Measurements from ENCODE around the gene MAP1B. TPM values are rescaled to one million over a fixed set of nuclear protein-coding genes. Genes with fewer than 3 reads are reported as not detected.

Gene MAP1B
- total and polyA plus RNA-seq, 5 experiments from 2014 or later, result 0.08 to 0.46 (median 0.36) TPM; not detected in 2

GRCh38 chr5:72144762-72145161 is 37.5 kb downstream of the MAP1B start:
- no peaks in the 10 kb centered on the region for H3K4me1 Mint-ChIP-seq
- H3K27ac Mint-ChIP-seq, result no peak overlapping the region
- H3K4me3 Mint-ChIP-seq, result no peak overlapping the region
- no peaks in the 10 kb centered on the region for H3K36me3 Mint-ChIP-seq
- no peak for ATAC-seq
- H3K27me3 Mint-ChIP-seq, result peaks cover 5 to 28% (median 11%) of the 10 kb centered on the region in 5 donors
- POLR2A ChIA-PET, result no interaction called here
- H3K9me3 Mint-ChIP-seq, result no peaks in the 10 kb centered on the region
- no peak for DNase-seq

- DNase-seq (no peak), ATAC-seq (no peak)
- H3K27ac Mint-ChIP-seq, result no peak overlapping the region
- POLR2A ChIA-PET, result no interaction called here
- H3K4me3 Mint-ChIP-seq, result no peak overlapping the region
- H3K9me3 Mint-ChIP-seq, result no peaks in the 10 kb centered on the region
- H3K27me3 Mint-ChIP-seq, result peaks cover 5 to 29% (median 10%) of the 10 kb centered on the region in 5 donors
- H3K4me1 Mint-ChIP-seq, result no peaks in the 10 kb centered on the region
- H3K36me3 Mint-ChIP-seq, result no peaks in the 10 kb centered on the region
Measured at GRCh38 chr5:72145348-72145747, 38.1 kb downstream of the MAP1B start.

- H3K9me3 Mint-ChIP-seq, result no peaks in the 10 kb centered on the region
- no peak for ATAC-seq
- POLR2A ChIA-PET, result no interaction called here
- DNase-seq, result no peak
- no peaks in the 10 kb centered on the region for H3K4me1 Mint-ChIP-seq
- no peaks in the 10 kb centered on the region for H3K36me3 Mint-ChIP-seq
- H3K27ac Mint-ChIP-seq, result no peak overlapping the region
- H3K4me3 Mint-ChIP-seq, result no peak overlapping the region
- H3K27me3 Mint-ChIP-seq, result peaks cover 2 to 23% (median 10%) of the 10 kb centered on the region in 5 donors
Measured at GRCh38 chr5:72146056-72146455, 38.8 kb downstream of the MAP1B start.

DNA sequence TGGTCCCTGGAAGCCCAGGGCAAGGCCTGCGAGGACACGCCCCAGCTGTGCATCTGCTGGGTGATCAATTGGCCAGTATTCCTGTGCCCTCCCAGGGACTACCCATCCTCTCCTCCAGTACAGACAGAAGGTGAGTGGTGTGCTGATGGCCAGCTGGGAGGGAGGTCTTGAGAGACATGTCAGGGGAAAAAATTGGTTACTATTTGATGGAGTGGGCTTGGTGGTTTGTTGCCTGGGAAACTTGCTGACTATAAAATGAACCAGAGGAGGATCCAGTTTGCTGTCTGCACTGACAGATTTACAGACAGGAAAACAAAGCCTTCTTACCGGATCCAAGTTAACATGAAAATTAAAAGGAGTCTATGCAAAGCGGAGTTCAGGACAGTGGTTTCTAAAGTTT is 40.3 kb downstream of the MAP1B start:
- Mint-ChIP-seq H3K9me3 (no peaks in the 10 kb centered on the region), H3K4me1 (no peaks in the 10 kb centered on the region), H3K4me3 (no peak overlapping the region), H3K36me3 (no peaks in the 10 kb centered on the region), H3K27me3 (peaks cover 0 to 11% (median 3%) of the 10 kb centered on the region in 5 donors), H3K27ac (no peak overlapping the region)
- DNase-seq, result no peak
- POLR2A ChIA-PET, result no interaction called here
- no peak for ATAC-seq

DNA sequence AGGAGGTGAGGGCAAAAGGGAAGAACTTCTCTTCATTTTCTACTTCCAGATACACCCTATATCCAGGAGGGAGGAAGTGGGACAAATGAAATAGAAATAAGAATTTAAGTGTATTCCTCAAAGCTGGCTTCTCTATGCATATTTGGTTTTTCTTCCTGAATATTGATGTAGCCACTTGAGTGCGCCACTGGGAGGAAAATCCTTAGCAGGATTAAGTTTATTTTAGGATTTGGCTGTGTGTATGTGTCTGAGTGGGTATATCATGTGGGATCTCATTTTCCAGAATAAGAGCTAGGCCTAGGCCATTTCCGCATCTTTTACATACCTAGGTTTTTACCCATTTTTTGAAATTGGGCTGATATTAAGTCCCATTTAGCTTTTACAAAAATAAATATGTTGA is 42.5 kb downstream of the MAP1B start:
- Mint-ChIP-seq H3K4me1 (no peaks in the 10 kb centered on the region), H3K36me3 (no peaks in the 10 kb centered on the region), H3K27me3 (peaks cover 0 to 9% (median 3%) of the 10 kb centered on the region in 5 donors), H3K9me3 (no peaks in the 10 kb centered on the region), H3K27ac (no peak overlapping the region), H3K4me3 (no peak overlapping the region)
- ATAC-seq (no peak), DNase-seq (no peak)
- POLR2A ChIA-PET, result no interaction called here

DNA sequence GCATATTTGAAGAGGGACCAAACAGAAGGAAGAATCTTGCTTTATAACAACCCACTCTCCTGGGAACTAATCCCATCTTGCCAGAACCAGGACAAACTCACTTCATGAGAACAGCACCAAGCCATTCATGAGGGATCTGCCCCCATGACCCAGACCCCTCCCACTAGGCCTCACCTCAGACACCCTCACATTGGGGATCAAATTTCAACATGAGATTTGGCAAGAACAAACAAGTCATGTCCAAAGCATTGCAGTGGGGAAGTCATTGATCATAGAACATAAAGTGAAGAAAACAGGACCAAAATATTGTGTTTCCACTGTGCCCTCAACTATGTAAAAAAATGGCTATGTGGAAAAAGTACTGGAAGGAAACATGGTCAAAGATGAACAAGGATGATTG is 43.9 kb downstream of the MAP1B start:
- H3K9me3 Mint-ChIP-seq, result no peaks in the 10 kb centered on the region
- POLR2A ChIA-PET, result no interaction called here
- no peak for ATAC-seq
- H3K4me1 Mint-ChIP-seq, result no peaks in the 10 kb centered on the region
- no peak for DNase-seq
- H3K36me3 Mint-ChIP-seq, result no peaks in the 10 kb centered on the region
- no peak overlapping the region for H3K4me3 Mint-ChIP-seq
- no peak overlapping the region for H3K27ac Mint-ChIP-seq
- H3K27me3 Mint-ChIP-seq, result peaks cover 3 to 11% (median 5%) of the 10 kb centered on the region in 5 donors

- POLR2A ChIA-PET, result no interaction called here
- Mint-ChIP-seq H3K4me3 (no peak overlapping the region), H3K27ac (no peak overlapping the region), H3K4me1 (no peaks in the 10 kb centered on the region), H3K36me3 (no peaks in the 10 kb centered on the region), H3K27me3 (peaks cover 4 to 13% (median 6%) of the 10 kb centered on the region in 5 donors), H3K9me3 (no peaks in the 10 kb centered on the region)
- no peak for ATAC-seq
- DNase-seq, result no peak
Measured at GRCh38 chr5:72151646-72152045, 44.4 kb downstream of the MAP1B start.

DNA sequence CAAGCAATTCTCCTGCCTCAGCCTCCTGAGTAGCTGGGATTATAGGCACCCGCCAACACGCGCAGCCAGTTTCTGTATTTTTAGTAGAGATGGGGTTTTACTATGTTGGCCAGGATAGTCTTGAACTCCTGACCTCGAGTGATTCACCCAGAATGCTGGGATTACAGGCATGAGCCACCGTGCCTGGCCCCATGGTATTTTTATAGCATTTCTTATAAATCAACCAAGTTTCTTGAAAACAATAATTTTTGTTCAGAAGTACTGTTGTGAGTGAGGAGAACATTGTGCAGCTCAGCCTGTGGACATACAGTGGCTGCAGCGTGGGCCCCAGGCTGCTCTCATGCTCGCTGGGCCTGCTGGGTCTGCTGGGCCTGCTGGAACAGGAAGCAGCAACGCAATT is 45.3 kb downstream of the MAP1B start:
- DNase-seq (no peak), ATAC-seq (no peak)
- H3K27me3 Mint-ChIP-seq, result peaks cover 6 to 17% (median 8%) of the 10 kb centered on the region in 5 donors
- H3K36me3 Mint-ChIP-seq, result no peaks in the 10 kb centered on the region
- H3K9me3 Mint-ChIP-seq, result no peaks in the 10 kb centered on the region
- no peaks in the 10 kb centered on the region for H3K4me1 Mint-ChIP-seq
- H3K27ac Mint-ChIP-seq, result no peak overlapping the region
- no peak overlapping the region for H3K4me3 Mint-ChIP-seq
- POLR2A ChIA-PET, result no interaction called here

GRCh38 chr5:72153551-72153950 is 46.3 kb downstream of the MAP1B start:
- no peaks in the 10 kb centered on the region for H3K36me3 Mint-ChIP-seq
- ATAC-seq, result no peak
- no peak overlapping the region for H3K4me3 Mint-ChIP-seq
- no peaks in the 10 kb centered on the region for H3K9me3 Mint-ChIP-seq
- POLR2A ChIA-PET, result no interaction called here
- no peak overlapping the region for H3K27ac Mint-ChIP-seq
- no peaks in the 10 kb centered on the region for H3K4me1 Mint-ChIP-seq
- DNase-seq, result no peak
- peaks cover 8 to 22% (median 8%) of the 10 kb centered on the region in 5 donors for H3K27me3 Mint-ChIP-seq

DNA sequence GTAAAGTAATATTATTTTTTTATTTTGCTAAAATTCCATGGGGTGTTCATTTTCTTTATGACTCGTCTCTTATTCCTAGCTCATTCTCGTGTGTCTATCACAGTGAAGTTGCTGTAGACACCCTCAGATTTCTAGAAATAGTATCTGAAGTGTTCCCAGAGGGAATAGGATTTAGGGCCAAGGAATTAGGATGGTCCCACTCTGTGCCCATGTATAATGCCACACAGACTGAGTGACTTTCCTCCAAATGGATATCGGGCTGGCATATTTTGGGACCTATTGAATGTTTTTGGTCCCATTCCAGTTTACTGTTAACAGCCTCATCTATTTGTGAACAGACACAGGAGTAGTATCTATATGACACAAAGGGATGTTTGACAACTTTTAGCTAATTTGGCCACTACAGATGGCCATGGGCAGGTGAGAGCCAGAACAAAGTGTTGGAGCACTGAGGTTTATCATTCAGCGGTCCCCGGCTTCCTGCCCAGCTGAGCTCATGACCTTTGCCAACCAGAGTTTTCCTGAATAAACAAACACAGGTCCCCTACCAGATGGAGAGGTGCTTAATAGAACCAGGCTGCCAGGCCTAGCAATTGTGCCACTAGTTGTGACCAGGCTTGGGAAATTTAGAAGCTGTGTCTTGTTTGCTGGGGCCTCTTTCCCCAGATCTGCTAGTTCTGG is 46.9 kb downstream of the MAP1B start:
- Mint-ChIP-seq H3K9me3 (no peaks in the 10 kb centered on the region), H3K4me1 (no peaks in the 10 kb centered on the region), H3K4me3 (no peak overlapping the region), H3K36me3 (no peaks in the 10 kb centered on the region), H3K27me3 (peaks cover 6 to 19% (median 8%) of the 10 kb centered on the region in 5 donors), H3K27ac (no peak overlapping the region)
- POLR2A ChIA-PET, result no interaction called here
- no peak for DNase-seq
- ATAC-seq, result no peak

GRCh38 chr5:72156946-72157624 is 49.8 kb downstream of the MAP1B start:
- peaks cover 0 to 19% (median 8%) of the 10 kb centered on the region in 5 donors for H3K27me3 Mint-ChIP-seq
- no peaks in the 10 kb centered on the region for H3K9me3 Mint-ChIP-seq
- DNase-seq, result no peak
- H3K4me1 Mint-ChIP-seq, result no peaks in the 10 kb centered on the region
- POLR2A ChIA-PET, result no interaction called here
- H3K4me3 Mint-ChIP-seq, result no peak overlapping the region
- no peaks in the 10 kb centered on the region for H3K36me3 Mint-ChIP-seq
- no peak for ATAC-seq
- no peak overlapping the region for H3K27ac Mint-ChIP-seq

DNA sequence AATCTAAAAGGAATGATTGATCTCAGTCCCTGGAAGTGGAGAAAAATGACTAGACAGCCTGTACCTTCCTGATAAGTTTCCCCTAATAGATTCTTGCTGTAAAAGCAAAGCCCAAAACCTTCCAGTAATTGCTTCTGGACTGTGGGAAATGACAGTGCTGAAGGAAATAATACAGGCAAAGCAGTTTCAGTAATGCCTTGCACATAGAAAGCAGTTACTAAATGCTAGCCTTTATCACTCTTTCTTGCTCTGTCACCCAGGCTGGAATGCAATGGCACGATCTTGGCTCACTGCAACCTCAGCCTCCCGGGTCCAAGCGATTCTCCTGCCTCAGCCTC is 50.3 kb downstream of the MAP1B start:
- ATAC-seq (no peak), DNase-seq (no peak)
- H3K4me1 Mint-ChIP-seq, result no peaks in the 10 kb centered on the region
- H3K4me3 Mint-ChIP-seq, result no peak overlapping the region
- H3K36me3 Mint-ChIP-seq, result no peaks in the 10 kb centered on the region
- no peaks in the 10 kb centered on the region for H3K9me3 Mint-ChIP-seq
- H3K27me3 Mint-ChIP-seq, result peaks cover 0 to 19% (median 8%) of the 10 kb centered on the region in 5 donors
- POLR2A ChIA-PET, result no interaction called here
- H3K27ac Mint-ChIP-seq, result no peak overlapping the region

GRCh38 chr5:72159501-72159911 is 52.2 kb downstream of the MAP1B start:
- no peak for DNase-seq
- no peak overlapping the region for H3K27ac Mint-ChIP-seq
- H3K4me3 Mint-ChIP-seq, result no peak overlapping the region
- H3K9me3 Mint-ChIP-seq, result no peaks in the 10 kb centered on the region
- H3K4me1 Mint-ChIP-seq, result no peaks in the 10 kb centered on the region
- POLR2A ChIA-PET, result no interaction called here
- H3K27me3 Mint-ChIP-seq, result peaks cover 0 to 20% (median 8%) of the 10 kb centered on the region in 5 donors
- ATAC-seq, result no peak
- no peaks in the 10 kb centered on the region for H3K36me3 Mint-ChIP-seq

DNA sequence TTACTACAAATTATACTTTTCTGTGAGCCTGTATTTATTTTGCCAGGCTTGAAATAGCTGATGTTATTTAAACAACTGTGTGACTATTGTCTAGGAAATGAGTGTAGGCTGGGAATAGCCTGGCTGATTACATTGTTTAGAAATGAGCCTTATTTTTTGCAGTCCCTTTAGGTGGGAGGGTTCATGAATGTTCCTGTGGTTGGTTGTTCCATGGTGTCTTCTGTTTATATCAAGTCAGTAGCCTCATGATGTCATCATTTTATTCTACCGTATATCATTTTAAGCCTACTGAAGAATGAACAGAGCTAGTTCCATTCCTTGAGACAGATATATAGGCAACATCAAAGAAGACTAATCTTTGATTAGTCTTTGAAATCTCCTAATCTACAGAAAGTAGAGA is 53.1 kb downstream of the MAP1B start:
- no peak for ATAC-seq
- Mint-ChIP-seq H3K4me3 (no peak overlapping the region), H3K27ac (no peak overlapping the region), H3K4me1 (no peaks in the 10 kb centered on the region), H3K9me3 (no peaks in the 10 kb centered on the region), H3K27me3 (peaks cover 0 to 20% (median 8%) of the 10 kb centered on the region in 5 donors), H3K36me3 (no peaks in the 10 kb centered on the region)
- no peak for DNase-seq
- POLR2A ChIA-PET, result no interaction called here

All from naive thymus-derived CD8-positive, alpha-beta T cell (primary cell).